Measurements from ENCODE around the gene CLDND2.
A peak's percentile ranks its signal among the peaks of the same experiment; 100 is the strongest.
"Not testable (repeated sequence)": the region's sequence is repeated elsewhere in the genome, so short reads cannot be mapped to it uniquely, and the experiment has no call there.

Gene CLDND2

GRCh38 chr19:51402117-51402516, 33.3 kb upstream of the CLDND2 start:
- TF ChIP-seq CTCF (conservative IDR thresholded peaks at IDR 0.05; ENCODE audit: low read length): no peak
- H3K4me3 ChIP-seq (ENCODE audit: low read length): no peak overlapping the region
- DNase-seq (ENCODE audit: low read depth): no peak

- peak; percentile 22 for DNase-seq (ENCODE audit: low read depth)
- not testable (repeated sequence) for H3K4me3 ChIP-seq (ENCODE audit: low read length)
These were observed 31.1 kb upstream of the CLDND2 start for GRCh38 chr19:51399936-51400335.

GRCh38 chr19:51399231-51399630, 30.4 kb upstream of the CLDND2 start:
- no peak overlapping the region for H3K4me3 ChIP-seq (ENCODE audit: low read length)
- DNase-seq (ENCODE audit: low read depth): no peak
- TF ChIP-seq CTCF (conservative IDR thresholded peaks at IDR 0.05; ENCODE audit: low read length): no peak

- peak; percentile 36 for DNase-seq (ENCODE audit: low read depth)
- no peak overlapping the region for H3K4me3 ChIP-seq (ENCODE audit: low read length)
- peak; percentile 71 for TF ChIP-seq CTCF (conservative IDR thresholded peaks at IDR 0.05; ENCODE audit: low read length)
These were observed 29.4 kb upstream of the CLDND2 start for GRCh38 chr19:51398096-51398704.

- not testable (repeated sequence) for H3K4me3 ChIP-seq (ENCODE audit: low read length)
- peak; percentile 56 for DNase-seq (ENCODE audit: low read depth)
These were observed 28.6 kb upstream of the CLDND2 start for GRCh38 chr19:51397453-51397852.

GRCh38 chr19:51396175-51396574, 27.4 kb upstream of the CLDND2 start:
- H3K4me3 ChIP-seq (ENCODE audit: low read length): no peak overlapping the region
- TF ChIP-seq CTCF (conservative IDR thresholded peaks at IDR 0.05; ENCODE audit: low read length): no peak

GRCh38 chr19:51394050-51394836, 25.4 kb upstream of the CLDND2 start:
- H3K4me3 ChIP-seq (ENCODE audit: low read length): peak overlapping the region; percentile 64
- no peak for TF ChIP-seq CTCF (conservative IDR thresholded peaks at IDR 0.05; ENCODE audit: low read length)
- peak; percentile 99 for DNase-seq (ENCODE audit: low read depth)

More at GRCh38 chr19:51396175-51396574, 27.4 kb upstream of the CLDND2 start:
- no peak for DNase-seq (ENCODE audit: low read depth)

GRCh38 chr19:51392701-51393100, 23.9 kb upstream of the CLDND2 start:
- no peak for TF ChIP-seq CTCF (conservative IDR thresholded peaks at IDR 0.05; ENCODE audit: low read length)
- no peak for DNase-seq (ENCODE audit: low read depth)
- H3K4me3 ChIP-seq (ENCODE audit: low read length): no peak overlapping the region

Data from AG10803 (cell line).